HepG2 (cell line): ENCODE results near the gene DIP2C. TPM values are rescaled to one million over a fixed set of nuclear protein-coding genes. Genes with fewer than 3 reads are reported as not detected.

ENCODE experiments used
- ATAC-seq: fragments of 200-7000 bp; cut with Tn5 transposase; 3 replicates; pipeline ENCODE4 v1.9.1; 2020; ENCODE audit warnings: mild to moderate bottlenecking, moderate library complexity
- BruUV-seq: library from RNA; stranded (reverse); fragments of 400-500 nt; replicated peaks from 2 replicates; lab custom pipeline; 2021; lab: Mats Ljungman, UMichigan
- CTCF ChIA-PET: fragments of 300-600 bp; formaldehyde crosslinking; extraction: SDS; loops from one replicate; lab custom pipeline; 2021; ENCODE audit warnings: low total read pairs, inconsistent platforms, low intra/inter-chr PET ratio; lab: Yijun Ruan, JAX
- POLR2A ChIA-PET: fragments of 350-600 bp; sonication (Branson Sonifier 250); formaldehyde crosslinking; loops from one replicate; lab custom pipeline; 2020; ENCODE audit warnings: antibody characterized with exemption, inconsistent platforms; lab: Yijun Ruan, JAX
- DNase-seq: peaks from one replicate; pipeline ENCODE4 v3.0.0-alpha.2; 2015; ENCODE audit warnings: low spot score
- FAIRE-seq: peaks from 3 replicates; lab custom pipeline; 2011; peaks lifted over from hg19 to GRCh38; lab: Jason Lieb, UNC
- H2AFZ ChIP-seq: one replicate; pipeline ENCODE4 v1.6.1; 2011; ENCODE audit warnings: low read length, inconsistent platforms
- H3K27ac ChIP-seq: fragments of 300-600 bp; 3 replicates; pipeline ENCODE4 v1.8.0; 2011; ENCODE audit warnings: mixed run types, mild to moderate bottlenecking, mixed read lengths, low read length, inconsistent platforms; ENCODE audit not compliant: insufficient read depth; ENCODE audit errors: extremely low read length
- H3K27me3 ChIP-seq, 2 experiments: fragments of 200-600 bp in 1 of 2; 2 replicates in 1 of 2; 3 replicates in 1 of 2; pipeline versions ENCODE4 v1.6.0 to v1.8.0; 2011; ENCODE audit warnings: low read length in 2 of 2, mild to moderate bottlenecking in 2 of 2, moderate library complexity in 2 of 2, inconsistent platforms in 1 of 2; ENCODE audit not compliant: insufficient read depth in 2 of 2, control insufficient read depth in 1 of 2
- H3K36me3 ChIP-seq, 2 experiments: fragments of 200-600 bp in 1 of 2; replicated peaks in 1 of 2; 2 replicates in 1 of 2; 3 replicates in 1 of 2; pipeline versions ENCODE4 v1.5.1 to v1.8.0; 2011; ENCODE audit warnings: low read length in 2 of 2, inconsistent platforms in 1 of 2; ENCODE audit not compliant: insufficient read depth in 2 of 2, control insufficient read depth in 1 of 2
- H3K4me1 ChIP-seq: 2 replicates; pipeline ENCODE4 v1.5.1; 2012; ENCODE audit warnings: low read length, inconsistent platforms; ENCODE audit not compliant: insufficient read depth
- H3K4me2 ChIP-seq: 2 replicates; pipeline ENCODE4 v1.6.0; 2011; ENCODE audit warnings: low read depth, low read length, inconsistent platforms
- H3K4me3 ChIP-seq, 3 experiments: fragments of 200-600 bp in 1 of 3; sonication (generic), shearing (Covaris generic) in 1 of 3; replicated peaks in 1 of 3; 2 replicates each; pipeline ENCODE4 v1.5.1; 2011 to 2016; ENCODE audit warnings: low read length in 3 of 3, inconsistent platforms in 2 of 3, low read depth in 2 of 3, mild to moderate bottlenecking in 2 of 3, control low read depth in 1 of 3, mixed read lengths in 1 of 3; ENCODE audit not compliant: insufficient read depth in 1 of 3
- H3K79me2 ChIP-seq: one replicate; pipeline ENCODE4 v1.6.1; 2011; ENCODE audit warnings: low read length, inconsistent platforms; ENCODE audit not compliant: insufficient read depth
- H3K9ac ChIP-seq: 2 replicates; pipeline ENCODE4 v1.6.0; 2011; ENCODE audit warnings: mild to moderate bottlenecking, low read depth, low read length, inconsistent platforms; ENCODE audit not compliant: insufficient read depth
- H3K9me3 ChIP-seq: 2 replicates; pipeline ENCODE4 v1.5.1; 2012; ENCODE audit warnings: mild to moderate bottlenecking, low read length
- H4K20me1 ChIP-seq: 2 replicates; pipeline ENCODE4 v1.6.0; 2011; ENCODE audit warnings: inconsistent platforms, mild to moderate bottlenecking, low read length, moderate library complexity; ENCODE audit not compliant: insufficient read depth
- ESRRA ChIP-seq: sonication (generic); formaldehyde crosslinking; IDR thresholded peaks from 2 replicates; pipeline ENCODE4 v1.5.1; 2020; ENCODE audit warnings: mild to moderate bottlenecking, low read depth, missing genetic modification reagents
- FIP1L1 ChIP-seq: fragments of 200-400 bp; formaldehyde crosslinking; IDR thresholded peaks from 2 replicates; pipeline ENCODE4 v1.6.1; 2018; ENCODE audit warnings: low read depth, mild to moderate bottlenecking, low read length, moderate library complexity, borderline replicate concordance; ENCODE audit not compliant: insufficient read depth
- FLYWCH1 ChIP-seq: sonication (generic); formaldehyde crosslinking; IDR thresholded peaks from 2 replicates; pipeline ENCODE4 v1.8.1; 2023; ENCODE audit warnings: mild to moderate bottlenecking, missing genetic modification reagents
- HNRNPH1 ChIP-seq: fragments of 200-400 bp; formaldehyde crosslinking; optimal IDR thresholded peaks from 2 replicates; pipeline ENCODE3; 2017; ENCODE audit warnings: mild to moderate bottlenecking, low read depth, low read length
- HNRNPK ChIP-seq: fragments of 200-400 bp; formaldehyde crosslinking; IDR thresholded peaks from 2 replicates; pipeline ENCODE4 v1.6.1; 2018; ENCODE audit warnings: low read length, low read depth, moderate library complexity, mild to moderate bottlenecking; ENCODE audit not compliant: poor library complexity, severe bottlenecking
- HOMEZ ChIP-seq: IDR thresholded peaks from 2 replicates; pipeline ENCODE4 v1.6.1; 2016; ENCODE audit warnings: low read depth
- MEIS1 ChIP-seq: sonication (generic); formaldehyde crosslinking; IDR thresholded peaks from 2 replicates; pipeline ENCODE4 v1.9.0; 2021; ENCODE audit warnings: mild to moderate bottlenecking, missing genetic modification reagents, moderate library complexity, borderline replicate concordance
- NCOR1 ChIP-seq: fragments of 200-600 bp; sonication (generic); IDR thresholded peaks from 2 replicates; pipeline ENCODE4 v1.7.0; 2017; ENCODE audit warnings: antibody characterized with exemption, low read length, borderline replicate concordance
- NFIB ChIP-seq: sonication (generic); formaldehyde crosslinking; IDR thresholded peaks from 2 replicates; pipeline ENCODE4 v1.9.0; 2021; ENCODE audit warnings: missing genetic modification reagents, mild to moderate bottlenecking, borderline replicate concordance
- NFYC ChIP-seq: IDR thresholded peaks from 2 replicates; pipeline ENCODE4 v1.6.1; 2016; ENCODE audit warnings: missing genetic modification reagents, missing compliant biosample characterization
- NR2C2 ChIP-seq: sonication (generic); formaldehyde crosslinking; IDR thresholded peaks from 2 replicates; pipeline ENCODE4 v1.4.0; 2020; ENCODE audit warnings: missing genetic modification reagents, mild to moderate bottlenecking, moderate library complexity, borderline replicate concordance
- RAD21 ChIP-seq: fragments of 450-650 bp; formaldehyde crosslinking; IDR thresholded peaks from 2 replicates; pipeline ENCODE4 v1.5.0; 2020; ENCODE audit warnings: mild to moderate bottlenecking
- SUZ12 ChIP-seq: fragments of 150-350 bp; IDR thresholded peaks from 2 replicates; pipeline ENCODE4 v1.6.1; 2014; ENCODE audit warnings: low read depth, low read length
- TBP ChIP-seq: sonication (generic); formaldehyde crosslinking; IDR thresholded peaks from 2 replicates; pipeline ENCODE4 v1.5.0; 2020; ENCODE audit warnings: missing genetic modification reagents
- TRIM24 ChIP-seq: sonication (generic); formaldehyde crosslinking; IDR thresholded peaks from 2 replicates; pipeline ENCODE4 v1.8.0; 2022; ENCODE audit warnings: mild to moderate bottlenecking, missing genetic modification reagents
- ZFY ChIP-seq: sonication (generic); formaldehyde crosslinking; IDR thresholded peaks from 2 replicates; pipeline ENCODE4 v1.4.0; 2020; ENCODE audit warnings: missing genetic modification reagents
- ZNF430 ChIP-seq: sonication (generic); formaldehyde crosslinking; IDR thresholded peaks from 2 replicates; pipeline ENCODE4 v1.9.0; 2021; ENCODE audit warnings: mild to moderate bottlenecking, missing genetic modification reagents
- ZNF709 ChIP-seq: sonication (generic); formaldehyde crosslinking; IDR thresholded peaks from 2 replicates; pipeline ENCODE4 v1.5.0; 2020; ENCODE audit warnings: mild to moderate bottlenecking, missing genetic modification reagents
- ZSCAN9 ChIP-seq: IDR thresholded peaks from 2 replicates; pipeline ENCODE4 v1.6.1; 2016; ENCODE audit warnings: borderline replicate concordance
- WGBS: methylation state at CpG from one replicate; pipeline ENCODE4 v1.1.6; 2017; ENCODE audit warnings: low lambda C conversion rate; 5-methylcytosine and 5-hydroxymethylcytosine counted together
- in situ Hi-C: cut with HindIII; loops from 2 replicates; pipeline ENCODE4 v1.10.0; 2017; ENCODE audit warnings: low pct_unique_long_range_greater_than_20kb; ENCODE audit not compliant: extremely low pct_ligation_motif_present
- intact Hi-C: fragments of 100-400 bp; cut with micrococcal nuclease; formaldehyde crosslinking; loops from one replicate; pipeline ENCODE4 v1.10.0; 2022; ENCODE audit not compliant: unreplicated experiment
- polyA plus RNA-seq, 8 experiments: library from polyadenylated mRNA; depleted of rRNA in 3 of 8; stranded (reverse) in 7 of 8; unstranded in 1 of 8; fragments of >200 nt; fragmentation: Illumina TruSeq in 4 of 8; extraction: Trizol in 4 of 8; gene quantifications; 2 replicates each; pipeline versions ENCODE4 v1.2.1 to v1.2.3, GENCODE V29; 2011 to 2016; ENCODE audit warnings: low read depth in 4 of 8, missing spikeins in 1 of 8, mixed read lengths in 1 of 8; ENCODE audit not compliant: insufficient read depth in 1 of 8
- total RNA-seq, 5 experiments: library from RNA; depleted of rRNA; stranded (reverse); fragments of >200 nt; fragmentation: Illumina TruSeq; extraction: Trizol; gene quantifications; 2 replicates each; pipeline ENCODE4 v1.2.3, GENCODE V29; 2016; ENCODE audit warnings: low read depth in 1 of 5

DIP2C gene
- total and polyA plus RNA-seq, 2 of the 13 experiments (the other 11 are each of a cell fraction or from before 2014, with no cell fraction given): 2.2 to 2.7 TPM

DNA sequence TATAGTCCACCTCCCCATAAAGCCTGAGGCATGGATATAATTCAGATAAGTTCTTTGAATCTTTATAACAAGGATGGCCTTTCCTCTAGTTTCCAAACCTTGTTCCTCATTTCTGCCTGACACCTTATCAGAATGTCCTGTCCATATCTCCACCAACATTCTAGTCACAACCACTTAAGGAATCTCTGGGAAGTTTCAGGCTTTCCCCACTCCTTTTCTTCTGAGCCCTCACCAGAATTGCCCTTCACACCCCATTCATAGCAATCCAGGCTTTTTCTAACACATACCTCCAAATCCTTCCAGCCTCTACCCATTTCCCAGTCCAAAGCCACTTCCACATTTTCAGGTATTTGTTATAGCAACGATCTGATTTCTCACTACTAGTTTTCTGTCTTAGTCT, 18.0 kb upstream of the DIP2C start:
- intact Hi-C loops: no loop called here
- no peak for FAIRE-seq
- no peak for TF ChIP-seq ESRRA (CRISPR knock-in tag)
- no peak for TF ChIP-seq SUZ12
- TF ChIP-seq ZNF430 (CRISPR knock-in tag): no peak
- no peak for TF ChIP-seq ZNF709 (CRISPR knock-in tag)
- TF ChIP-seq FIP1L1: no peak
- TF ChIP-seq MEIS1 (CRISPR knock-in tag): no peak
- no peak for TF ChIP-seq NFYC (CRISPR knock-in tag)
- TF ChIP-seq HNRNPH1: no peak
- no peak for TF ChIP-seq NR2C2
- ChIA-PET POLR2A (no interaction called here), CTCF (no interaction called here)
- in situ Hi-C loops: no loop called here
- Histone ChIP-seq H3K4me2 (no peak overlapping the region), H3K4me3 (no peak overlapping the region), H3K27me3 (peaks cover 0 to 3% of the 10 kb centered on the region in 2 experiments; a peak in 2 of 5 replicates), H3K4me1 (peaks cover 8% of the 10 kb centered on the region), H4K20me1 (no peaks in the 10 kb centered on the region), H3K9ac (no peak overlapping the region), H3K36me3 (no peaks in the 10 kb centered on the region), H3K27ac (no peak overlapping the region), H3K79me2 (no peaks in the 10 kb centered on the region), H3K9me3 (no peaks in the 10 kb centered on the region), H2AFZ (no peak overlapping the region)
- no peak for ATAC-seq
- no peak for DNase-seq
- 3% methylated on average over 1 of the region's 1 CpG for WGBS
- BruUV-seq: no TSS peak

GRCh38 chr10:703118-703517, 13.7 kb upstream of the DIP2C start:
- TF ChIP-seq NFIB (CRISPR knock-in tag) (no peak), HOMEZ (CRISPR knock-in tag) (no peak), RAD21 (CRISPR knock-in tag) (no peak), FLYWCH1 (CRISPR knock-in tag) (no peak), TBP (CRISPR knock-in tag) (no peak), ZFY (CRISPR knock-in tag) (no peak), TRIM24 (CRISPR knock-in tag) (no peak), ZSCAN9 (no peak), HNRNPK (no peak), NCOR1 (no peak)
- Histone ChIP-seq H3K4me2 (no peak overlapping the region), H2AFZ (no peak overlapping the region), H3K9ac (no peak overlapping the region), H3K79me2 (no peaks in the 10 kb centered on the region), H3K4me1 (no peaks in the 10 kb centered on the region), H4K20me1 (no peaks in the 10 kb centered on the region), H3K27me3 (peaks cover 0 to 28% of the 10 kb centered on the region in 2 experiments), H3K27ac (no peak overlapping the region), H3K4me3 (no peak overlapping the region), H3K36me3 (no peaks in the 10 kb centered on the region), H3K9me3 (no peaks in the 10 kb centered on the region)
- ChIA-PET CTCF (no interaction called here), POLR2A (no interaction called here)
- WGBS: 43% methylated on average over 1 of the region's 1 CpG
- intact Hi-C loops (no loop called here), in situ Hi-C loops (no loop called here)
- DNase-seq (no peak), ATAC-seq (no peak), FAIRE-seq (no peak)
- no TSS peak for BruUV-seq
